Measurements from ENCODE around the gene TPRG1L. TPM values are rescaled to one million over a fixed set of nuclear protein-coding genes. Genes with fewer than 3 reads are reported as not detected.

Gene TPRG1L
- total RNA-seq, 1 experiment from 2014 or later: 24.0 TPM

DNA sequence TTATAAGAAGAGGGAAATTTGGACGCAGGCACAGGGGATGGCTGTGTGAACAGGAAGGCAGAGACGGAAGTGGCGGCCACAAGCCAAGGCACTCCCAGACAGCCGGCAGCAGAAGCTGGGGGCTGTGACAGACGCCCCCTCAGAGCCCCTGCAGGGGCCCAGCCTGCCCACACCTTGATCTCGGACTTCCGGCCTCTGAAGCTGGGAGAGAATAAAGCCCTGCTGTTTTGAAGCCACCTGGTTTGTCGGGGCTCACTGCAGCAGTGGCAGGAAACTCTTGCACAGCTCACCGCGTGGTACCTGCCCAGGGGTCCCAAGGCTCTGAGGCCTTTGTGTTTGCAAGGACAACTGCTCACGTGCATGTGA is 27.2 kb upstream of the TPRG1L start:
- H3T11ph ChIP-seq (ENCODE audit: low read length): no peak overlapping the region
- no peaks in the 10 kb centered on the region for H4K20me1 ChIP-seq (ENCODE audit: control insufficient read depth, insufficient read depth, insufficient read length)
- no peak overlapping the region for H4K8ac ChIP-seq (replicated peaks; ENCODE audit: insufficient read length, low read depth, low read length)
- H2BK12ac ChIP-seq (ENCODE audit: insufficient read length, low read depth, low read length): no peak overlapping the region
- H4K91ac ChIP-seq (ENCODE audit: insufficient read length, low read depth, low read length): no peak overlapping the region
- H3K23me2 ChIP-seq (ENCODE audit: insufficient read length, low read depth, low read length, poor library complexity, severe bottlenecking): no peaks in the 10 kb centered on the region
- no peaks in the 10 kb centered on the region for H3K27me3 ChIP-seq (ENCODE audit: insufficient read depth, low read length)
- H3K23ac ChIP-seq (ENCODE audit: insufficient read length, low read depth, low read length): no peak overlapping the region
- no peak overlapping the region for H2AK5ac ChIP-seq (ENCODE audit: insufficient read length, low read length)
- no peak overlapping the region for H4K5ac ChIP-seq (ENCODE audit: insufficient read length, low read depth, low read length)
- H3K14ac ChIP-seq (ENCODE audit: insufficient read depth, low read length): no peak overlapping the region
- no peaks in the 10 kb centered on the region for H3K79me1 ChIP-seq (ENCODE audit: insufficient read depth, low read depth, low read length, poor library complexity, severe bottlenecking)
- no peak overlapping the region for H3K4me2 ChIP-seq (ENCODE audit: insufficient read depth, insufficient read length, low read length)
- Mint-ChIP-seq H3K4me1 (peaks cover 17 to 28% of the 10 kb centered on the region in 2 experiments), H3K9me3 (no peaks in the 10 kb centered on the region), H3K27me3 (ENCODE audit: low read depth) (no peaks in the 10 kb centered on the region), H3K27ac (peak overlapping the region; percentile 59 to 96 (median 93); a peak in 5 of 7 replicates), H3K36me3 (ENCODE audit: insufficient read depth in 1 of 3, low read depth in 3 of 3) (peaks cover 0 to 2% (median 0%) of the 10 kb centered on the region in 3 experiments; a peak in 2 of 7 replicates), H3K4me3 (peak overlapping the region in 1 of 2 experiments; percentile 60; a peak in 2 of 5 replicates)
- H3K56ac ChIP-seq (ENCODE audit: insufficient read length, low read depth, low read length): no peak overlapping the region
- H2BK20ac ChIP-seq (ENCODE audit: low read depth, low read length, poor library complexity, severe bottlenecking): no peak overlapping the region
- H3K9me3 ChIP-seq (ENCODE audit: control insufficient read depth, low read depth, low read length): no peaks in the 10 kb centered on the region
- no peak overlapping the region for H2BK5ac ChIP-seq (ENCODE audit: insufficient read length, low read length)
- H2BK15ac ChIP-seq (ENCODE audit: low read depth, low read length): no peak overlapping the region
- peaks cover 3% of the 10 kb centered on the region; the same call in 1 of the 2 replicates for H3K4me1 ChIP-seq (ENCODE audit: insufficient read depth, low read length)
- no peak for DNase-seq
- H3K4ac ChIP-seq (ENCODE audit: low read depth, low read length): no peak overlapping the region
- no peak overlapping the region for H2BK120ac ChIP-seq (ENCODE audit: low read depth, low read length, poor library complexity, severe bottlenecking)
- TF ChIP-seq, protein P1, sequence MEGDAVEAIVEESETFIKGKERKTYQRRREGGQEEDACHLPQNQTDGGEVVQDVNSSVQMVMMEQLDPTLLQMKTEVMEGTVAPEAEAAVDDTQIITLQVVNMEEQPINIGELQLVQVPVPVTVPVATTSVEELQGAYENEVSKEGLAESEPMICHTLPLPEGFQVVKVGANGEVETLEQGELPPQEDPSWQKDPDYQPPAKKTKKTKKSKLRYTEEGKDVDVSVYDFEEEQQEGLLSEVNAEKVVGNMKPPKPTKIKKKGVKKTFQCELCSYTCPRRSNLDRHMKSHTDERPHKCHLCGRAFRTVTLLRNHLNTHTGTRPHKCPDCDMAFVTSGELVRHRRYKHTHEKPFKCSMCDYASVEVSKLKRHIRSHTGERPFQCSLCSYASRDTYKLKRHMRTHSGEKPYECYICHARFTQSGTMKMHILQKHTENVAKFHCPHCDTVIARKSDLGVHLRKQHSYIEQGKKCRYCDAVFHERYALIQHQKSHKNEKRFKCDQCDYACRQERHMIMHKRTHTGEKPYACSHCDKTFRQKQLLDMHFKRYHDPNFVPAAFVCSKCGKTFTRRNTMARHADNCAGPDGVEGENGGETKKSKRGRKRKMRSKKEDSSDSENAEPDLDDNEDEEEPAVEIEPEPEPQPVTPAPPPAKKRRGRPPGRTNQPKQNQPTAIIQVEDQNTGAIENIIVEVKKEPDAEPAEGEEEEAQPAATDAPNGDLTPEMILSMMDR (conservative IDR thresholded peaks at IDR 0.05): no peak
- H3K9ac ChIP-seq (ENCODE audit: extremely low read depth, insufficient read length, low read length): no peak overlapping the region
- H3K79me2 ChIP-seq (ENCODE audit: insufficient read depth, low read length): no peaks in the 10 kb centered on the region
- WGBS (ENCODE audit: extremely low coverage, insufficient read length, low lambda C conversion rate): no CpG with 5 or more reads among the region's 11 CpGs
- no peak overlapping the region for H2AFZ ChIP-seq (ENCODE audit: low read length)
- H3K27ac ChIP-seq (ENCODE audit: insufficient read length, low read depth, low read length): no peak overlapping the region
- H3K18ac ChIP-seq (ENCODE audit: insufficient read length, low read depth, low read length): no peak overlapping the region

Data from H9 (cell line).